C4-2B (cell line): ENCODE measurements around the gene OR10J5.

Source experiments
- H3K27ac ChIP-seq: fragments of 450-650 bp; 2 replicates; pipeline ENCODE4 v1.5.1; 2017
- ZFX ChIP-seq: fragments of 450-650 bp; IDR thresholded peaks from 2 replicates; pipeline ENCODE4 v1.6.1; 2017
- TF ChIP-seq, protein P1 (sequence below): fragments of 450-650 bp; conservative IDR thresholded peaks from 2 replicates; pipeline ENCODE4 v1.5.1; 2017; ENCODE audit warnings: mild to moderate bottlenecking

Gene OR10J5, protein sequence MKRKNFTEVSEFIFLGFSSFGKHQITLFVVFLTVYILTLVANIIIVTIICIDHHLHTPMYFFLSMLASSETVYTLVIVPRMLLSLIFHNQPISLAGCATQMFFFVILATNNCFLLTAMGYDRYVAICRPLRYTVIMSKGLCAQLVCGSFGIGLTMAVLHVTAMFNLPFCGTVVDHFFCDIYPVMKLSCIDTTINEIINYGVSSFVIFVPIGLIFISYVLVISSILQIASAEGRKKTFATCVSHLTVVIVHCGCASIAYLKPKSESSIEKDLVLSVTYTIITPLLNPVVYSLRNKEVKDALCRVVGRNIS

DNA sequence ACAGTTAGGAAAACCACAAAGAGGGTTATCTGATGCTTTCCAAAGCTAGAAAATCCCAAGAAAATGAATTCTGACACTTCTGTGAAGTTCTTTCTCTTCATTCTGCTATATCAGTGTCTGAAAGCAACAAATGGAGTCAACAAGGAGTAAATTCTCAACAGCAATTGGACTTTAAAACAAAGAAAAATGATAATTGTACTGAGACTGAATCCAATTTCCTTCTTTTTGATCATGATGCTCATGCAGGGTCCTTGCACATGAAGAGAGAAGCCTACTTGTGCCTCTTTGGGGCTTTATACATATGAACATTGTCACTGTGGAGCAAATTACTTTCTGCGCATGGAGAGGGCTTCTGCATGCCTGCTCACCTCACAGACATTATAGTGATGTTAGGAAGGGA lies at the start of gene OR10J5:
TSS of gene OR10J5 (minus strand) at position 101 of the 400 bp plus-strand sequence. CDS start at position 101, 0 bp downstream.
- H3K27ac ChIP-seq, result no peak within 1 kb of the TSS
- TF ChIP-seq, protein P1, sequence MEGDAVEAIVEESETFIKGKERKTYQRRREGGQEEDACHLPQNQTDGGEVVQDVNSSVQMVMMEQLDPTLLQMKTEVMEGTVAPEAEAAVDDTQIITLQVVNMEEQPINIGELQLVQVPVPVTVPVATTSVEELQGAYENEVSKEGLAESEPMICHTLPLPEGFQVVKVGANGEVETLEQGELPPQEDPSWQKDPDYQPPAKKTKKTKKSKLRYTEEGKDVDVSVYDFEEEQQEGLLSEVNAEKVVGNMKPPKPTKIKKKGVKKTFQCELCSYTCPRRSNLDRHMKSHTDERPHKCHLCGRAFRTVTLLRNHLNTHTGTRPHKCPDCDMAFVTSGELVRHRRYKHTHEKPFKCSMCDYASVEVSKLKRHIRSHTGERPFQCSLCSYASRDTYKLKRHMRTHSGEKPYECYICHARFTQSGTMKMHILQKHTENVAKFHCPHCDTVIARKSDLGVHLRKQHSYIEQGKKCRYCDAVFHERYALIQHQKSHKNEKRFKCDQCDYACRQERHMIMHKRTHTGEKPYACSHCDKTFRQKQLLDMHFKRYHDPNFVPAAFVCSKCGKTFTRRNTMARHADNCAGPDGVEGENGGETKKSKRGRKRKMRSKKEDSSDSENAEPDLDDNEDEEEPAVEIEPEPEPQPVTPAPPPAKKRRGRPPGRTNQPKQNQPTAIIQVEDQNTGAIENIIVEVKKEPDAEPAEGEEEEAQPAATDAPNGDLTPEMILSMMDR, result no peak
- no peak for TF ChIP-seq ZFX

DNA sequence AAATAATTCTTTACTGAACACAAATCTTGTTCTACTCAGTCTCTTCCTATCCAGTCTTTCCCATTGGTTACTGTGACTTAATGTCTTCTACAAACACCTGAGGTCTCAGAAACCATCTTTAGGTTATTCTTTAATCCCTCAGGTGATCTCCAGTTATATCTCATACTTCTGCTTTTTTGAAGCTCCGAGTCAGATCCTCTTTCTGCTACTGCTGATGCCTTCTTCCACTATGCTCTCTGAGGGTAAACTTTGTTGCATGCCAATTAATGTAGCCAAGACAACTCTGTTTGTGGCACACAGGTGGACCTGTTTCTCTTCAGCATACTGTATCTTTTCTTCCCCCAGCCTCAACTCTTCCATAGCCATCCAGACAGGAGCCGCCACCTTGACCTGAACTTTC lies 48.7 kb upstream of the OR10J5 start:
- no peak for TF ChIP-seq ZFX
- H3K27ac ChIP-seq, result no peak overlapping the region

DNA sequence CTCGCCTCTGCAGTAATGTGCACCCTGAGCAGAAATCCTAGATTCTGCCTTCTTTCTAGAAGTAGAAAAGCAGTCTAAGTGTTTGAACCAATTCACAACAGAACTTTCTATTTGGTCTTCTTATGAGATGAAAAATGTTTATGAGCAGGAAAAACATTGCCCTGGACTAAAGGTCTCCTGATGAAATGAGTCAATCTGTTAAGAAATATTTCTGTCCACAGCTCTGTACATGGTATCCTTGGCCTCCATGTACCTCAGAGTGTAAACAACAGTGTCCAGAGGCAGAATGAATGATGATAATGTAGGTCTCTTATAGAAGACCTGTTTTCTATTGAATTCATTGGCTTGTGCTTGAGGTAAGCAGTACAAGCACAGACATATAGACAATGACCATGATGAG lies 45.6 kb upstream of the OR10J5 start:
- TF ChIP-seq, protein P1, result no peak
- H3K27ac ChIP-seq, result no peak overlapping the region

DNA sequence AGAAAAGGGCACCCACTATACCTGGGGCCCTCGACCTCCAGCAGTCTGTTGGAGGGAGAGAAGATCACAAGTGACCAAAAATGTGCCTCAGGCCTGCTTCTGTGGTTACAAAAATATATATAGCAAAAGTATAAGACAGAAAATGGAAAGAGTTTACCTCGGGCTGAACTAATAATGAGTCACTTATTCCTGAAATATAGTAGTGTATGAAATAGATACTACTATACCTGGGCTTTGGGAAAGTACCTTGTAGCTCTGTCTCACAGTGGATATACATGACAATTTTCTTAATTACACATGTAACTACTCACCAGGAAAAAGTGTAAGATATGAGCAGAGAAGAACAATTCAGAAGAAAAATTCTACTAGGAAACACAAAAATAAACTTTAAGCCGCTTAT lies 44.5 kb upstream of the OR10J5 start:
- no peak overlapping the region for H3K27ac ChIP-seq
- no peak for TF ChIP-seq ZFX
- TF ChIP-seq, protein P1, result no peak

DNA sequence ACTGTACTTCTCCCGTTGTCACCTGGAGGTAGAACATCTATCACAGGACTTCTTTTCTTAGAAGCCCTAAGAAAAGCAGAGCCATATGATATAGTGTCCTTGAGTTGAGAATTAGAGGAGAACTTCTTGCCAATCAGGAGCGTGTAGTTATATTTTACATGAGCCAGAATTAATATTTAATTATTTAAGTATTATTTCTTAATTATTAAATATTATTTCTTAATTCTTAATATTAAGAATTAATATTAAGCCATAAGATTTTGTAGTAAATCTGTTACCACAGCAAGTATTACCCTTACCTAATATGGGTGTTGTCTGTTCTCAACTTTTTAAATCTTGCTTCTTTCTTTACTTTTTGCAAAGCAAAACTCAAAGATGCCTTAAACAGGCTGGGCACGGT lies 41.6 kb upstream of the OR10J5 start:
- no peak for TF ChIP-seq ZFX
- H3K27ac ChIP-seq, result no peak overlapping the region

DNA sequence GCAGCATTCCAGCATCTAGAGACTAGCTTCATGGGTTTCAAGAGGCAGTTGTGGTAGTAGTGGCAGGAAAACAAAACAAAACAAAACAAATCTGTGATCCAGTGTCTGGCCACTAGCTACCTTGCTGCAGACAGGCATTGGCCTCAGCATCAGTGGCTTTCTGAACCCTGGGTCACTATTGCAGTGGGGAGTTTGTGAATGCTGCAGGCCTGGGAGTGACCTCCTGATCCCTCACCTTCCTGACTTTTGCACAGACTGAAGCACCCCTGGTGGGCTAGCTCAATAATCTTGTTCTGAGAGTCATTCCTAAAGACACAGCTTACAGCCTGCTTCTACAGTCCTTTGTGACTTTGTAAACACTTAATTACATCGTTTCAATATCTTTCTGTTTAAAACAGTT lies 26.9 kb upstream of the OR10J5 start:
- no peak overlapping the region for H3K27ac ChIP-seq
- no peak for TF ChIP-seq ZFX
- TF ChIP-seq, protein P1, result no peak

DNA sequence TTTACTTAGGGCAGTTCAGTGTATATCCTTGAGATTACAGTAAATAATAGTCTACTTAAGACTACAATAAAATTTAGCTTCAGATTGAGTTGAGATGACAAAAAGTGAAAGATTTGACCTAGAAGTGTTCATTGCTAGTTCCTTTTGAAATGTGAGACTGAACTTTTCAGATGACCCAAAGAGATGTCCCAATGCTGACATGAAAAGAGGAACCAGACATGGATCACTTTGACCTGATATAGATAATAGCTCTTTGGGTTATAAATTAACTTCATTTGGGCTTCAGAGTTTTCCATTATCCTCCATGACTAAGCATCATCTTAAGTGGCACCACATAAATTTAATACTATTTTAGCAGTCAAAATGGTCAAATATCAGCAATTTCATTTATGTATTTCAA lies 25.7 kb upstream of the OR10J5 start:
- H3K27ac ChIP-seq, result no peak overlapping the region
- TF ChIP-seq ZFX, result no peak
- TF ChIP-seq, protein P1, result no peak

DNA sequence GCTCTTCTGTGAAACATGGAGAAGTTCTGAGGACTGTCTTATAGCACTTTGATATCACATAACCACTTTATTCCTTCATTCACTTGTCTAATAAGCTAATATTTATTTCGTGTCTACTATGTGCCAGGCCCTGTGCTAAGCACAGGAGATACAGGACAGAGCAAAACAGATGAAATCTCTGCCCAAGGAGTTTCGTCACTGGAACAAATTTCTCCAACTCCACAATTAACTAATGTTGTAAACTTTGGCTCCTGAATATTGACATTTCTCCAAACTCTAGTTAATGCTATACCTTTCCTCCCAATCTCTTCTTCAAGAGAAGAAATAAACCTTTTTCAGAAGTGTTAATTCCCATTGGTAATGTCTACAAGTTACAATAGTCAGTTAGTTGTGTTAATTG lies 24.8 kb upstream of the OR10J5 start:
- TF ChIP-seq, protein P1, result no peak
- TF ChIP-seq ZFX, result no peak
- H3K27ac ChIP-seq, result no peak overlapping the region
